Measurements from ENCODE around the gene MPP3. TPM values are rescaled to one million over a fixed set of nuclear protein-coding genes. Genes with fewer than 3 reads are reported as not detected.

The MPP3 gene
- total and polyA plus RNA-seq, 4 donors: 3.1 to 25.2 (median 15.2) TPM

DNA sequence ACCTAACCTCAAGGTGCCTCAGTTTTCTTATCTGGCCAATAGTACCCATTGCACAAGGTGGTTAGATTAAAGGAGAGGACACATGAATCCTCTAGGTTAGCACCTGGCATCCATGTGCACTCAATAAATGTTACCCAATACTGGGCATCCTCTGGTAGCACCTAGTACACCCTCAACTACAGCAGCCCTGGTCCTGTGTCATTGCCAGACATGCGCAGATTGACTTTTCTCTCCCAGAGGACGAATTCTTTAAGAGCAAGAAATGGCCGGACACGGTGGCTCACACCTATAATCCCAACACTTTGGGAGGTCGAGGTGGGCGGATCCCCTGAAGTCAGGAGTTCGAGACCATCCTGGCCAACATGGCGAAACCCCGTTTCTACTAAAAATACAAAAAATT, 61.5 kb downstream of the MPP3 start:
- intact Hi-C loops (cut with DNase I): no loop called here
- peaks cover 0 to 2% of the 10 kb centered on the region in 2 donors for H3K4me1 ChIP-seq (ENCODE audit: control insufficient read depth in 1 of 2, insufficient read depth in 2 of 2, low read length in 2 of 2)
- no peak overlapping the region for H3K27ac ChIP-seq (ENCODE audit: low read depth in 1 of 2, low read length in 2 of 2)

DNA sequence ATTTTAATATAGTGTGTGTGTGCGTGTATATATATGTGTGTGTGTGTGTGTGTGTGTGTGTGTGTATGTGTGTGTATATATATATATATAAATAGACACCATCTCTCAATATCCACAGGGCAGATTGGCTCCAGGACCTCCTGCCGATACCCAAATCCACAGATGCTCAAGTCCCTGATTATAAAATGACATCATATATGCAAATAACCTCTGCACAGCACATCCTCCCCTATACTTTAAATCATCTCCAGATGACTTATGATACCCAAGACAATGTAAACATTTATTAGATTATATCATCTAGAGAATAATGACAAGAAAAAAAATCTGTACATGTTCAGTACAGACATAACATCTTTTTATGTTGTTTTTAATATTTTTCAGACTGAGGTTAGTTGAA, 62.0 kb downstream of the MPP3 start:
- Histone ChIP-seq H3K27ac (ENCODE audit: low read depth in 1 of 2, low read length in 2 of 2) (no peak overlapping the region), H3K4me3 (ENCODE audit: low read length in 2 of 2) (no peak overlapping the region), H3K27me3 (ENCODE audit: control insufficient read depth in 1 of 2, insufficient read depth in 2 of 2, low read length in 1 of 2) (no peaks in the 10 kb centered on the region), H3K9me3 (ENCODE audit: control insufficient read depth, low read length) (no peaks in the 10 kb centered on the region), H3K36me3 (ENCODE audit: control insufficient read depth in 1 of 2, insufficient read depth in 2 of 2, low read length in 1 of 2) (peaks cover 2 to 4% of the 10 kb centered on the region in 2 donors), H3K4me1 (ENCODE audit: control insufficient read depth in 1 of 2, insufficient read depth in 2 of 2, low read length in 2 of 2) (no peaks in the 10 kb centered on the region)
- intact Hi-C loops (cut with DNase I): no loop called here
- DNase-seq: no peak
- no peak for ATAC-seq (ENCODE audit: low FRiP score)
- WGBS, 2 donors: 87 to 92% methylated on average over 2 of the region's 2 CpGs

More for the DNA sequence above, 61.5 kb downstream of the MPP3 start:
- Histone ChIP-seq H3K27me3 (ENCODE audit: control insufficient read depth in 1 of 2, insufficient read depth in 2 of 2, low read length in 1 of 2) (no peaks in the 10 kb centered on the region), H3K4me3 (ENCODE audit: low read length in 2 of 2) (no peak overlapping the region), H3K9me3 (ENCODE audit: control insufficient read depth, low read length) (no peaks in the 10 kb centered on the region), H3K36me3 (ENCODE audit: control insufficient read depth in 1 of 2, insufficient read depth in 2 of 2, low read length in 1 of 2) (peaks cover 2 to 4% of the 10 kb centered on the region in 2 donors)
- no peak for DNase-seq
- ATAC-seq (ENCODE audit: low FRiP score): no peak
- 86 to 93% methylated on average over 9 of the region's 9 CpGs for WGBS, 2 donors

DNA sequence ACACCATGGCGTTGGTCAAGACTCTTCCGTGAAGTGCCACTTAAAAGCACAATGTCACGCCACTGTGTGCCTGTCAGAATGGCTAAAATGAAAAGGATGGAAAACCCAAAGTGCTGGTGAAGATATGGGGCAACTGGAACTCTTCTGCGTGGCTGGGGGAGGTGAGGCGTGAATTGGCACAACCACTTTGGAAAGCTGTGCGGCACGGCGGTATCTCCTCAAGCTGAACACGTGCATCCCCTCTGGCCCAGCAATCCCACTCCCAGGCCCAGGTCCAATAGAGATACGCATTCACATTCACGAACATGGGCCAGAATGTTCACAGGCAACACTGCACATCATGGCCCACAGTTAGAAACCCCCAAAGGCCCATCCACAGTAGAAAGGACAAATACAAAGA, 63.1 kb downstream of the MPP3 start:
- Histone ChIP-seq H3K27me3 (ENCODE audit: control insufficient read depth in 1 of 2, insufficient read depth in 2 of 2, low read length in 1 of 2) (no peaks in the 10 kb centered on the region), H3K27ac (ENCODE audit: low read depth in 1 of 2, low read length in 2 of 2) (no peak overlapping the region), H3K4me3 (ENCODE audit: low read length in 2 of 2) (no peak overlapping the region), H3K4me1 (ENCODE audit: control insufficient read depth in 1 of 2, insufficient read depth in 2 of 2, low read length in 2 of 2) (no peaks in the 10 kb centered on the region), H3K36me3 (ENCODE audit: control insufficient read depth in 1 of 2, insufficient read depth in 2 of 2, low read length in 1 of 2) (peaks cover 2 to 4% of the 10 kb centered on the region in 2 donors), H3K9me3 (ENCODE audit: control insufficient read depth, low read length) (no peaks in the 10 kb centered on the region)
- intact Hi-C loops (cut with DNase I): no loop called here
- ATAC-seq (ENCODE audit: low FRiP score): no peak
- 92 to 93% methylated on average over 11 of the region's 11 CpGs for WGBS, 2 donors
- no peak for DNase-seq

DNA sequence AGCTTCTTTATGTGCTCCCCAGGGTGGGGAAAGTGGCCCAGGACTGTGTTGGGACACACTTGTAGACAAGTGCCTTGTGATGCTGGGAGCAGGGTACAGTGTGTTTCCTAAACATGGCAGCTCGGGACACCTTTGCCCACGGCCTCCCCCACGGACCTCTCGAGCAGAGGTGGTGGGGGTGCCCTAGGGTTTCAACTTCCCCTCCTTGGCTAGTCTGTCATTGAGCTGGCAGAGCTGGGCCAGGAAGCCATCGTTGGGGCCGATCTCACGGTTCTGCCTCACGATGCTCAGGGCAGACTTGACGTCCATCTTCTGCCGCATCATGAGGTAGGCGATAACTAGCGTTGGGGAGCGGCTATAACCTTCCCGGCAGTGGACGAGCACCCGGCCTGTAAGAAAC, 63.5 kb downstream of the MPP3 start:
- intact Hi-C loops (cut with DNase I): no loop called here
- 86 to 91% methylated on average over 16 of the region's 16 CpGs for WGBS, 2 donors
- H3K9me3 ChIP-seq (ENCODE audit: control insufficient read depth, low read length): no peaks in the 10 kb centered on the region
- DNase-seq (no peak), ATAC-seq (ENCODE audit: low FRiP score) (no peak)
- H3K27ac ChIP-seq (ENCODE audit: low read depth in 1 of 2, low read length in 2 of 2): no peak overlapping the region
- H3K4me3 ChIP-seq (ENCODE audit: low read length in 2 of 2): no peak overlapping the region
- H3K4me1 ChIP-seq (ENCODE audit: control insufficient read depth in 1 of 2, insufficient read depth in 2 of 2, low read length in 2 of 2): no peaks in the 10 kb centered on the region
- peaks cover 2 to 4% of the 10 kb centered on the region in 2 donors for H3K36me3 ChIP-seq (ENCODE audit: control insufficient read depth in 1 of 2, insufficient read depth in 2 of 2, low read length in 1 of 2)
- H3K27me3 ChIP-seq (ENCODE audit: control insufficient read depth in 1 of 2, insufficient read depth in 2 of 2, low read length in 1 of 2): no peaks in the 10 kb centered on the region

DNA sequence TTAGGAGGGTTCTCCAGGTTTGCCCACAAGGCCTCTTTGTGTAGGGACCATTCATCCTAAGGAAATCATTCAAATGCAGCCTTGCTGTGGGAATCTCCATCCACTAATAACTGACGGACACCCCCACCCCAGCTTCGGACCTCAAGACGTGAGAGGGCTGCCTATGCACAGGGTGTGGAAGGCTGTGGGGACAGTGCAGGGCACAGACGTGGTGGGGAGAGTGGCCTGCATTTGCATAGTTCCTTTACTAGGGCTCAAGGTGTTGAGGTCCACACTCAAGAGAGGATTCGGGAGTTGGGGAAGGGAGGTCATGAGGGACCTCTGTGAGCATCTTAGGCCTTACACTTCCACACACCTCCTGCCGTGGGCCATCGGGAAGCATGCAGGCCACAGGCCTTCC, 64.0 kb downstream of the MPP3 start:
- H3K36me3 ChIP-seq (ENCODE audit: control insufficient read depth in 1 of 2, insufficient read depth in 2 of 2, low read length in 1 of 2): peaks cover 2 to 4% of the 10 kb centered on the region in 2 donors
- intact Hi-C loops (cut with DNase I): no loop called here
- H3K27ac ChIP-seq (ENCODE audit: low read depth in 1 of 2, low read length in 2 of 2): no peak overlapping the region

DNA sequence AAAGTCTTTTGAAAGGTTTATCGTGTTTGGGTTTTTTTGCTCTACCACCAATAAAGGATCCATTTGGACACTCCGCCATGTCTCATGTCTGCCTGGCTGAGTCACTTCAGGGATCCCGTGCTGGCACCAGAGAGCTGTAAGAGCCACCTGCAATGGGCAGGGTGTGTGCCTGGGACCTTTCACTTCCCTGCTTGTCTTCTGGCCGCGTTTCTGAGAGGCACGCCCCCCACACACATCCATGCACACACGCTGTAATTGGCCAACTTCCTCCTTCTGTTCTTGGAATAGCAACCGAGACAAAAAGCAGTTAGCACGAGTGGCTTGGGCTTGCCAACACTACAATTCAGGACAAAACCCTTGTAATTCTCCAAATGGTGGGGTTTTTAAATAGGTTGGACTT, 64.6 kb downstream of the MPP3 start:
- no peaks in the 10 kb centered on the region for H3K9me3 ChIP-seq (ENCODE audit: control insufficient read depth, low read length)
- ATAC-seq (ENCODE audit: low FRiP score) (no peak), DNase-seq (peak in 1 of 2 donors; percentile 80)
- intact Hi-C loops (cut with DNase I): no loop called here
- H3K4me1 ChIP-seq (ENCODE audit: control insufficient read depth in 1 of 2, insufficient read depth in 2 of 2, low read length in 2 of 2): no peaks in the 10 kb centered on the region
- no peaks in the 10 kb centered on the region for H3K27me3 ChIP-seq (ENCODE audit: control insufficient read depth in 1 of 2, insufficient read depth in 2 of 2, low read length in 1 of 2)
- no peak overlapping the region for H3K4me3 ChIP-seq (ENCODE audit: low read length in 2 of 2)
- H3K36me3 ChIP-seq (ENCODE audit: control insufficient read depth in 1 of 2, insufficient read depth in 2 of 2, low read length in 1 of 2): peaks cover 2 to 4% of the 10 kb centered on the region in 2 donors
- WGBS, 2 donors: 36 to 38% methylated on average over 9 of the region's 9 CpGs
- no peak overlapping the region for H3K27ac ChIP-seq (ENCODE audit: low read depth in 1 of 2, low read length in 2 of 2)

More for the DNA sequence above, 64.0 kb downstream of the MPP3 start:
- H3K9me3 ChIP-seq (ENCODE audit: control insufficient read depth, low read length): no peaks in the 10 kb centered on the region
- no peak overlapping the region for H3K4me3 ChIP-seq (ENCODE audit: low read length in 2 of 2)
- 89 to 91% methylated on average over 7 of the region's 7 CpGs for WGBS, 2 donors
- DNase-seq (no peak), ATAC-seq (ENCODE audit: low FRiP score) (no peak)
- no peaks in the 10 kb centered on the region for H3K27me3 ChIP-seq (ENCODE audit: control insufficient read depth in 1 of 2, insufficient read depth in 2 of 2, low read length in 1 of 2)
- H3K4me1 ChIP-seq (ENCODE audit: control insufficient read depth in 1 of 2, insufficient read depth in 2 of 2, low read length in 2 of 2): no peaks in the 10 kb centered on the region

DNA sequence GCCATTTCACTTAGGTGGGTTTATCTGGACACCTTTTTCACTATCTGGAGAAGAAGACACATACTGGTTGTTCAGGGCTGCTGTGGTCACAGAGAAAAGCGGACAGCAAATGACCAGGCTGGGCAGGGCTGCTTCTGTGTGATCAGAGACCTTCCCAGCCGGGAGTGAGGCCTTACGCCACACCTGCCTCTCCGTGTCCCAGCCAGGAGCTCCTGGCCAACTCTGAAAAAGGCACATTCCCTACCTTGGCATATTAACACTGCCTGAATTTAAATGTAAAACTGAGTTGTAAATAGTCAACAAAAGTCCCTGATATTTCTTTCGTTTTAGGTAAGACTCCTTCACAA, 65.3 kb downstream of the MPP3 start:
- no peaks in the 10 kb centered on the region for H3K27me3 ChIP-seq (ENCODE audit: control insufficient read depth in 1 of 2, insufficient read depth in 2 of 2, low read length in 1 of 2)
- no peak overlapping the region for H3K4me3 ChIP-seq (ENCODE audit: low read length in 2 of 2)
- no peak overlapping the region for H3K27ac ChIP-seq (ENCODE audit: low read depth in 1 of 2, low read length in 2 of 2)
- peaks cover 2 to 4% of the 10 kb centered on the region in 2 donors for H3K36me3 ChIP-seq (ENCODE audit: control insufficient read depth in 1 of 2, insufficient read depth in 2 of 2, low read length in 1 of 2)
- WGBS, 2 donors: 79% methylated on average over 5 of the region's 5 CpGs
- H3K9me3 ChIP-seq (ENCODE audit: control insufficient read depth, low read length): no peaks in the 10 kb centered on the region
- no peak for ATAC-seq (ENCODE audit: low FRiP score)
- H3K4me1 ChIP-seq (ENCODE audit: control insufficient read depth in 1 of 2, insufficient read depth in 2 of 2, low read length in 2 of 2): no peaks in the 10 kb centered on the region
- no peak for DNase-seq
- intact Hi-C loops (cut with DNase I): no loop called here

DNA sequence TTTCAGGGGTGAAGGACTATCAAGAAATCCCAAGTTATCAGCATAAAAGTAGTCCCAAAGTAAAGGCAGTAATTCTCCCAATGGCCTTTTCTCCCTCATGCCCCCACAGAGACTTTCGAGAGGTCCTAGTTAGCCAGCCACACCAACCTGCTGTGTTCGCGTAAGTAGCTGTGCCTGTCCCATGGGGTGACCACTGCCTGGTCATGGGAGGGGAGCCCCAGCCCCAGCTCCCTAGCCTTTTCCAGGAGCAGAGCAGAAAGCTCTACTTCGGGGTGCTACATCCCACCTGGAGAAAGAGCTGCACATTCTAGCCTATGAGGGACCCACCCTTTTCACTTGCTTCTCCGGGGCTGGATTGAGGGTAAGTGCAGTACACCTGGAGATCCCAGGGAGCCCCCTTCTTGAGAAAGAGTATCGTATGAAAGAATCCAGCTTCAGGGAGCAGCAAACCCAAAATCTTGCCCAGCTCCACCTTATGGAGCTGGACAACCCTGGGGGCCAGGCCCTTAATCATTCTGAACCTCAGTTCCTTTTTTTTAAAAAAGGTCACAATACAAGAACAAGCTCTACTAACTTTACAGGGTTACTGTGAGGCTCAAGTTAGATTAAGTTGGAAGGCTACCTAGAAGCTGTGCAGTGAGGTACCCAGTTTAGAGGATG, 65.8 kb downstream of the MPP3 start:
- no peak overlapping the region for H3K4me3 ChIP-seq (ENCODE audit: low read length in 2 of 2)
- DNase-seq (no peak), ATAC-seq (ENCODE audit: low FRiP score) (peak; percentile 34)
- intact Hi-C loops (cut with DNase I): no loop called here
- H3K36me3 ChIP-seq (ENCODE audit: control insufficient read depth in 1 of 2, insufficient read depth in 2 of 2, low read length in 1 of 2): peaks cover 2 to 4% of the 10 kb centered on the region in 2 donors
- no peaks in the 10 kb centered on the region for H3K9me3 ChIP-seq (ENCODE audit: control insufficient read depth, low read length)
- 82% methylated on average over 6 of the region's 6 CpGs for WGBS, 2 donors
- H3K27me3 ChIP-seq (ENCODE audit: control insufficient read depth in 1 of 2, insufficient read depth in 2 of 2, low read length in 1 of 2): no peaks in the 10 kb centered on the region
- H3K27ac ChIP-seq (ENCODE audit: low read depth in 1 of 2, low read length in 2 of 2): no peak overlapping the region
- peaks cover 0 to 2% of the 10 kb centered on the region in 2 donors for H3K4me1 ChIP-seq (ENCODE audit: control insufficient read depth in 1 of 2, insufficient read depth in 2 of 2, low read length in 2 of 2)

DNA sequence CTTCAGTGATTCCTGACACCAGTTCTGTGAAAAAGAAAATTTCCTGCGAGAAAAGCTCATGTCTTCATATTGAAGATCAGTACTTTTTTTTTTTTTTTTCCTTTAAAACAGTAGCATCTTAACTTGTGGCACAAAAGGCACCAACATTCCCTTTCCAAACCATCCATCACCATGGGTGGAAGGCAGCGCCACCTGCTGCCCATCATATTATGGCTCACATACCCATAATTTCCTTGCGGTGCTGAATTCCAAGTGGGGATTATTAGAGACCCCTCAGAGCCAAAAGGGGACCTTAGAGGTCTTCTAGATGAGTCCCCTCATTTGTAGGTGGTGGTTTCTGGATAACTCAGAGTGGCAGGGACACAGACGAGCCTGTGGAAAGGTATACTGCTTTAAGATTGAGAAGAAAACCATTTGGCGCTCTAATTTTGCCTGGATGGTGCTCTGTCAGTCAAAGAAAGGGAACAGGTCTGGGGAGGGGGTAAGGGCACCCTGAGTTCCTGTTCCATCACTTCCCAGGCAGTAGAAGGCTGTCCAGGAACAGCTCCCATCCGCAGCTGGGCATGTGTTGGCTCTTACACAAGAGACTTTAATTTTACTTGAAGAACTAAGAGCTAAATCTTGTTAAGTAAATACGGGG, 66.4 kb downstream of the MPP3 start:
- no peaks in the 10 kb centered on the region for H3K27me3 ChIP-seq (ENCODE audit: control insufficient read depth in 1 of 2, insufficient read depth in 2 of 2, low read length in 1 of 2)
- H3K4me3 ChIP-seq (ENCODE audit: low read length in 2 of 2): no peak overlapping the region
- peak; percentile 53 for ATAC-seq (ENCODE audit: low FRiP score)
- H3K9me3 ChIP-seq (ENCODE audit: control insufficient read depth, low read length): no peaks in the 10 kb centered on the region
- H3K27ac ChIP-seq (ENCODE audit: low read depth in 1 of 2, low read length in 2 of 2): no peak overlapping the region
- intact Hi-C loops (cut with DNase I): no loop called here
- peak in 1 of 2 donors; percentile 92 for DNase-seq
- WGBS, 2 donors: 47 to 52% methylated on average over 7 of the region's 7 CpGs
- peaks cover 2 to 4% of the 10 kb centered on the region in 2 donors for H3K36me3 ChIP-seq (ENCODE audit: control insufficient read depth in 1 of 2, insufficient read depth in 2 of 2, low read length in 1 of 2)
- peaks cover 0 to 2% of the 10 kb centered on the region in 2 donors for H3K4me1 ChIP-seq (ENCODE audit: control insufficient read depth in 1 of 2, insufficient read depth in 2 of 2, low read length in 2 of 2)
